ENCODE data around the gene ITPK1. TPM values are rescaled to one million over a fixed set of nuclear protein-coding genes. Genes with fewer than 3 reads are reported as not detected.

ITPK1 gene
- total and polyA plus RNA-seq, 2 donors (not counting 3 experiments of a cell fraction or from before 2014, with no cell fraction given): 39.6 to 51.8 TPM

DNA sequence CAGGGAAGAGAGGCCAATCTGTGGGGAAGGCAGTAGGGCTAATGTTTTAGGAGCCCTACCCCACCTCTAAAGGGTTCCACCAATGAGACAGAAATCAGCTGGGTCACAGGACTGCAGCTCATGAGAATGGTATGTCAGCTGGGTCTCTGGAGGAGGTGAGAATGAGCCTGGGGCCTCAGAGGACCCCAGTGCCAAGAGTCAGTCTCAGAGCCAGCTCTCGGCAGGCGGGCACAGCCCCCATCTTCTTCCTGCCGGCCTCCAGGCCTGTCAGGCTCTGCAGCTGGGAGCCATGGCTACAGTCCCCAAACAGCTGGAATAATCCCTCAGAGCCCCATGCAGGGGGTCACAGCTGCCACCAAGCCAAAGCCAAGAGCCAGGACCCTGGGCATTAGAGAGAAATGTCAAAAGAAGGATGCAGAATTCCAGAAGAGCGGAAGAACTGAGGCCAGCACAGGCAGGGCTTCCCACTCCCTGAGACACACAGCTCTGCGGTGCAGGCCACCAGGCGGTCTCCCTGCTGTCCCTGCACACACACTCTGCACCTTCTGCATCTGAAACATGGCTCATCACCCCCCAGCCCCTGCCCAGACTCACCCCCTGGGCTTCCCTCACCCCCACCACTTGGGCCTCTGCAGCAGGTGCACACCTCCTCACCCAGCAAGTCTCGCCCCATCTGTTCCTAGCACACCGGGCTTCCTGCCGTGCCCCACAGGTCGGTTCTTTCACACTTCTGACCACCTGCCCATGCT, 26.0 kb downstream of the ITPK1 start:
- Histone ChIP-seq H3K4me2 (ENCODE audit: insufficient read depth, low read length) (no peak overlapping the region), H3K27ac (ENCODE audit: insufficient read depth, low read depth, low read length) (no peak overlapping the region), H3K9ac (replicated peaks; ENCODE audit: extremely low read depth, insufficient read depth, low read length) (no peak overlapping the region), H3K9me1 (replicated peaks; ENCODE audit: control insufficient read depth, extremely low read depth, insufficient read depth, low read length) (no peaks in the 10 kb centered on the region), H3K9me3 (replicated peaks; ENCODE audit: control insufficient read depth, insufficient read depth, low read length) (no peaks in the 10 kb centered on the region), H2AFZ (ENCODE audit: low read depth, low read length) (no peak overlapping the region), H3K79me2 (ENCODE audit: control insufficient read depth, insufficient read depth, low read length) (no peaks in the 10 kb centered on the region), H3K36me3 (ENCODE audit: control insufficient read depth in 2 of 2, extremely low read depth in 1 of 2, insufficient read depth in 2 of 2, low read length in 2 of 2) (no peaks in the 10 kb centered on the region), H3K4me1 (ENCODE audit: control insufficient read depth, extremely low read depth, insufficient read depth, low read length) (no peaks in the 10 kb centered on the region), H3K27me3 (ENCODE audit: control insufficient read depth in 2 of 2, insufficient read depth in 2 of 2, low read length in 2 of 2) (no peaks in the 10 kb centered on the region), H3K4me3 (replicated peaks in 1 of 3; ENCODE audit: insufficient read depth in 1 of 3, low read depth in 1 of 3, low read length in 3 of 3) (no peak overlapping the region), H4K20me1 (replicated peaks; ENCODE audit: control insufficient read depth, extremely low read depth, insufficient read depth, low read length) (no peaks in the 10 kb centered on the region)
- no TSS peak for BruUV-seq (replicated peaks)
- TF ChIP-seq POLR2A (IDR thresholded peaks at IDR 0.05; ENCODE audit: low read depth, low read length) (no peak), GATA2 (IDR thresholded peaks at IDR 0.05; ENCODE audit: insufficient read depth, insufficient read length, low read depth, low read length) (no peak), POLR2AphosphoS5 (IDR thresholded peaks at IDR 0.05; ENCODE audit: insufficient read depth, low read depth, low read length) (no peak), FOS (IDR thresholded peaks at IDR 0.05; ENCODE audit: borderline replicate concordance, insufficient read depth, low read length) (no peak), EZH2 (IDR thresholded peaks at IDR 0.05; ENCODE audit: borderline replicate concordance, low read depth, low read length, severe bottlenecking) (no peak), JUN (IDR thresholded peaks at IDR 0.05; ENCODE audit: borderline replicate concordance, insufficient read depth, insufficient read length, low read depth) (no peak)
- TF ChIP-seq, protein P1, sequence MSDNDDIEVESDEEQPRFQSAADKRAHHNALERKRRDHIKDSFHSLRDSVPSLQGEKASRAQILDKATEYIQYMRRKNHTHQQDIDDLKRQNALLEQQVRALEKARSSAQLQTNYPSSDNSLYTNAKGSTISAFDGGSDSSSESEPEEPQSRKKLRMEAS (IDR thresholded peaks at IDR 0.05; ENCODE audit: insufficient read depth, insufficient read length): no peak
- DNase-seq (ENCODE audit: low read depth, low spot score) (no peak), FAIRE-seq (no peak)
- CTCF ChIA-PET: interaction anchor here (0.8 to 1.3 kb wide), 3 partner anchors 23 to 138 kb away, joined by 3 read pairs; no protein-coding TSS in a partner anchor
- dilution Hi-C loops (cut with MboI; ENCODE audit: extremely low pct_ligation_motif_present, low sequenced_read_pairs) (no loop called here), intact Hi-C loops (cut with micrococcal nuclease) (no loop called here)
- POLR2A ChIA-PET: no interaction called here
